ENCODE data around the gene ASIC5.

Gene ASIC5

DNA sequence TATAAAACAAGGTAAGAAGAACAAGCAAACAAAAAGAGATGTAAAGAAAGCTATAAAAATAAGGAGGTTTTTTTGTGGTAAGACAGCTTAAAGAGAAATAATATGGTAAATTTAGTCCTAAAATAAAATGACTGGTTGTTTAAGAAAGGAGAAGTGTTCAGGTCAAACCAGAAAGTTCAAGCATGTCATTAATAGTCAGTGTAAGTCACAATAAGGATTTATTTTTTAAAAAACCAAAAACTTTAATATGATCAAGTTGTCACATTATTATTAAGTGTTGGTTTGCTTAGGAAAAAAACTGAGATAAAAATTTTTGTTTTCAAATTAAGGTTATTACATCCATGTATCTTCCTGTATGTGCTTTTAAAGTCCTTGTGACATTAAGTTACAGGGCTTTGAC, 19.1 kb downstream of the ASIC5 start:
- H3K27ac ChIP-seq = no peak overlapping the region
- TF ChIP-seq, protein P1, sequence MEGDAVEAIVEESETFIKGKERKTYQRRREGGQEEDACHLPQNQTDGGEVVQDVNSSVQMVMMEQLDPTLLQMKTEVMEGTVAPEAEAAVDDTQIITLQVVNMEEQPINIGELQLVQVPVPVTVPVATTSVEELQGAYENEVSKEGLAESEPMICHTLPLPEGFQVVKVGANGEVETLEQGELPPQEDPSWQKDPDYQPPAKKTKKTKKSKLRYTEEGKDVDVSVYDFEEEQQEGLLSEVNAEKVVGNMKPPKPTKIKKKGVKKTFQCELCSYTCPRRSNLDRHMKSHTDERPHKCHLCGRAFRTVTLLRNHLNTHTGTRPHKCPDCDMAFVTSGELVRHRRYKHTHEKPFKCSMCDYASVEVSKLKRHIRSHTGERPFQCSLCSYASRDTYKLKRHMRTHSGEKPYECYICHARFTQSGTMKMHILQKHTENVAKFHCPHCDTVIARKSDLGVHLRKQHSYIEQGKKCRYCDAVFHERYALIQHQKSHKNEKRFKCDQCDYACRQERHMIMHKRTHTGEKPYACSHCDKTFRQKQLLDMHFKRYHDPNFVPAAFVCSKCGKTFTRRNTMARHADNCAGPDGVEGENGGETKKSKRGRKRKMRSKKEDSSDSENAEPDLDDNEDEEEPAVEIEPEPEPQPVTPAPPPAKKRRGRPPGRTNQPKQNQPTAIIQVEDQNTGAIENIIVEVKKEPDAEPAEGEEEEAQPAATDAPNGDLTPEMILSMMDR (conservative IDR thresholded peaks at IDR 0.05) = no peak

DNA sequence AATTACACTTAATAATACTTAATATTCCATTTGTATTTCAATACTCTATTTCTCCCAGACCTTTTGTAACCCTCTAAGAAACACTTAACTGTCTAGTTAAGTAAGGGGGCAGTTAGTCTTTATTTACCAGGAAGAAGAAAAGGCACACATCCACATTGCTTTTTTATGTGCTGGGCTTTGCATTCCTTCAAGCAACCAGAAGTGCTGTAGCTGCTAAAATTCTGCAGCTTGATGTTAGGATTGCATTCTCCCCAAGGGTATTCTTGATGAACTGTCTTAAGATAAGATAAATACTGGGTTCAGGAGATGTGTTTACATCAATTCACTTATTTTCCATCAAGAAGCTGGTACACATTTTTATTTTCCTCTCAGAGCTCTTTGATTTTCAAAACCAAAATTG, 24.0 kb downstream of the ASIC5 start:
- no peak overlapping the region for H3K27ac ChIP-seq
- TF ChIP-seq, protein P1 (conservative IDR thresholded peaks at IDR 0.05) = no peak

DNA sequence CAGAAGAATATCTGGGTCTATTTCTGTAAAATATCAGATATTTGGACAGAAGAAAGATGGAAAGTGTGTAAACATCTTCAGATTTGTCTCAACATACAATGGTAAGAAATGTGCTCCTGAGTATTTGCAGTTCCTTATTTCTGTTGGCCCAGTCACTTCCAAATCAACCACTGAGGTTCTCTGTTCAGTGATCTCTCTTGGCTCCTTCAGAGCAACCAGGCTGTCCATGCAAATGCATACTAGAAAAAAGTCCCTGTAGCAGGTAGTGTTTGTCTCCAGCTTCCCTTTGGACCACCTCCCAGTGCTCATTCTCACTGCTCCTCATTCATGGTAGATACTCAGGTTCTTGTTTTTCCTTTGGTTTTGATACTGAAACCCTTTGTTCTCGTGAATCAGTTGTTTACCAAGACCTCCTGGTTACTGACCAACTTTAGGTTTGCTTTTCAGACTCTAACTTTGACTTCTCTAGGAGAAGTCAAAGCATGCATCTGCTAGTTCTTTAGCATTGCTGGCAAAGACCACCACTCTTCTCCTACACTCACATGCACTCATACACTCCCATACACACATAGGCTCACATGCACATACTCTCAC, 28.8 kb downstream of the ASIC5 start:
- TF ChIP-seq, protein P1 (conservative IDR thresholded peaks at IDR 0.05) = no peak
- H3K27ac ChIP-seq = no peak overlapping the region

DNA sequence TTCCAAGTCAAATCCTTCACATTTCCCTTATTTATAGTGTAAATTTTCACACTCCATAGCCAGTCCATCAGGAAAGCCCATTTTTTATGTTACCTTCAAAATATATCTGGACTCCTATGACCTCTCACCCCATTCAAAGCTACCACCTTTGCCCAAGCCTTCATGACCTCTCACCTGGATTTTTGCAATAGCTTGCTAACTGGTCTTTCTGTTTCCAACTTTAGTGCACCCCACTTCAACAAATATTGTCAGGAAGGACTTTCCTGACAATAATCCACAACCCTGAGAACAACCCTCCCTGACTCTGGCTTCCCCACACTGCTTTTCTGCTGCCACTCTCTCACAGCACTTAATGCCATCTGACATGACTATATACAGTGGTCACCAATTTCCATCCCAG, 33.4 kb downstream of the ASIC5 start:
- H3K27ac ChIP-seq = no peak overlapping the region
- TF ChIP-seq, protein P1 (conservative IDR thresholded peaks at IDR 0.05) = no peak

DNA sequence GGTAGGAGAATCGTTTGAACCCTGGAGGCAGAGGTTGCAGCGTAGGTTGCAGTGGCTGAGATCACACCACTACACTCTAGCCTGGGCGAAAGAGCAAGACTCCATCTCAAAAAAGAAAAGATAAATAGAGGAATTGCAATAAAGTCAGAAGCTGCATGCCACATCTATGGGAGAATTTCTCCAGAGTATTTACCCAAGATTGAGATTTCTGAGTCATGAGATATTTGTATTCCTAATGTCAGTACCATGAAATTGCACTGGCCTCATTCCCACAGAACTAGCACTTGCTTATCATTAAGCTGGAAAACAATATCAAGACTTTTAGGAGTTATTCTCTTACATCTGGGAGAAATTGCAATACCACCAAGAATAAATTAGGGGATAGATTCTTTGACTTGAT, 37.4 kb downstream of the ASIC5 start:
- TF ChIP-seq, protein P1 (conservative IDR thresholded peaks at IDR 0.05) = no peak
- H3K27ac ChIP-seq = no peak overlapping the region

DNA sequence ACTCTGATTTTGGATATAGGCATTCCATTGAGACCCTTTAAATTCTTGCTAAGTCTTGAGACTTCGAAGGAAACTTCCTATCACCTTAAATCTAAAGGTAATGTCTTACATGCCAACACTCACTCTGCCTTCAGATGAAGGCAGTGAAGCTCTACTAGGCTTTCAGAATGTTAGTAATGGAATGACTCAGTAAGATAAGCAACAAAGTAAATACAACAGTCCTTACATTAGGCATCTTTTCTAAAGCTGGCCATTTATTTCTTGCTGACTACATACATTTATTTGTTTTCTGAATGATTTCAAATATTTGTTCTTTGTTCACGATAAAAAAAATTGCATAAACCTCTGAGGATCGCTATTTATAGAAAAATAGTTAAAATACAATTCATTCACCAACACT, 43.5 kb downstream of the ASIC5 start:
- TF ChIP-seq, protein P1 (conservative IDR thresholded peaks at IDR 0.05) = no peak

DNA sequence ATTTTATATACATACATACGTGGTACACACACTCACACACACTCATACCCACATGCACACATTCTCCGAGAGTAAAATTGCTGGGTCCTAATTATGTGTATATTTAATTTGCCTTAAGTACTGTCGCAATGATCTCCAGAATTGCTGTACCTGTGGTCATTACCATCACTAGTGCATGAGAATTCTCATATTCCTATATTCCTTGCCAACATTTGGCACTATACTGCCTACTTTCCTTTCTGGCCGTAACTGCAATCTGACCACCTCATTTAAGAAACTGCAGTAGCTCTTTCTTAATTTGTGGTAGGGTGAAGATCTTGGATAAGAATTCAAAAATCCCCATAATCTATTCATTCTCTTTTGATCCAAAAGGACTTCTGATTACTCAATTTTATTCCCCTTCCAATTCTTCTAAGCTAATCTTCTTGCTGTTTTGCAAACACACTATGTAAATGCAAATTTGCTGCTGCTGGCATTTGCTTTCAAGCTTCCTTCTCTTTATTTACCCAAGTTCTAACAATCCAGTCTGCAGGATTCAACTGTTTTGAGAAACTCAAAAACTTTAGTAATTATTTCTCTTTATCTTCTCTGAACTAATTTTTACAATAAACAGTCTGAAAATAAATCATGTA, 45.1 kb downstream of the ASIC5 start:
- TF ChIP-seq, protein P1 (conservative IDR thresholded peaks at IDR 0.05) = no peak
- H3K27ac ChIP-seq = no peak overlapping the region

More for the DNA sequence above, 43.5 kb downstream of the ASIC5 start:
- H3K27ac ChIP-seq = no peak overlapping the region
